DMS53 (cell line): ENCODE data around the gene ATG16L1.

ENCODE experiments used
- DNase-seq: peaks from one replicate; lab custom pipeline; 2025; lab: John Stamatoyannopoulos, UW

The ATG16L1 gene

DNA sequence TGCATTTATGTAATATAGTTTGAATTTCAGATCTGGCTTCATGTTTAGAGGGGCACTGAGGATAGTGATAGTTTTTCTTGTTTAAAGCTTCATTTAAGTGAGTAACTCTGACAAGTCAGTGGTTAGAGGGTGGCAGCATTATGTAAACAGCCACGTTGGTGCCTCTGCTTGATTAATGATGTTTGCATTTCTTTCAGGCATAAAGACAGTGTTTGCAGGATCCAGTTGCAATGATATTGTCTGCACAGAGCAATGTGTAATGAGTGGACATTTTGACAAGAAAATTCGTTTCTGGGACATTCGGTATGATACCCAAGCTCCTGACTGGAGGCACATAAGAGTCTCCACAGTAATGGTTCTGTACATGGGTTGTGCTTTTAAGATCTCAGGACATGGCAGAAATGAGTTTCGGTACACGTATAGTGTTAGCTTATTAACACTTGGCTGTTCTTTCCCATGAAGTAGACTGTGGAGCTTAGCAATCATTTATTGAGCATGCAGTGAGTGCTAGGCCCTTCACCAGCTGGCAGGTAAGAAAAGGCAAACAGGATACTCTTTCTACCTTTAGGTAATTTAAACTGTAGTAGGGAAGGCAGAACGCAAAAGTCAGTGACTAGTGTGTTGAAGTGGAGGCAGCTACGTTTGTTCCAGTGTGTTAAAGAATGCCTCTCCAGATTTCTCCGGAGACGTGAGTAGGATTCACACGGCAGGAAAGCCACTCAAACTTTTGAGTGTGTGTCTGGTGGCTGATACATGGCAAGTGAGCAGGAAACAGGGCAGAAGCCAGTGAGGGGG lies 38.8 kb downstream of the ATG16L1 start:
- DNase-seq, result peak; percentile 80

DNA sequence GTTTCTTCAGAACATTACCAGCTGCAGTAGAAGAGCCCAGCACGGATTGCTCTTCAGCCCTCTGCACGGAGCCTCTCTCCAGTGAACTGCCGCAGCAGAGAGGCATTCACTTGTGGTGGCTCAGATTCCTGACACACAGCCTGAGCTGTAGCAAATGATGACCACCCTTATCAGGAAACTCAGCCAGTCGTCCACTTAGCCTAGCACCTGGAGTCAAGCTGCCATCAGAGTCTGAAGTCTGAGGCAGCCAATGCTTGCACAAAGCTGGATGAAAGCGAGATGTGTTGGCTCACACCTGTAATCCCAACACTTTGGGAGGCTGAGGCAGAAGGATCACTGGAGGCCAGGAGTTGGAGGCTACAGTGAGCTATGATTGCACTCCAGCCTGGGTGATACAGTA lies 44.4 kb downstream of the ATG16L1 start:
- no peak for DNase-seq

DNA sequence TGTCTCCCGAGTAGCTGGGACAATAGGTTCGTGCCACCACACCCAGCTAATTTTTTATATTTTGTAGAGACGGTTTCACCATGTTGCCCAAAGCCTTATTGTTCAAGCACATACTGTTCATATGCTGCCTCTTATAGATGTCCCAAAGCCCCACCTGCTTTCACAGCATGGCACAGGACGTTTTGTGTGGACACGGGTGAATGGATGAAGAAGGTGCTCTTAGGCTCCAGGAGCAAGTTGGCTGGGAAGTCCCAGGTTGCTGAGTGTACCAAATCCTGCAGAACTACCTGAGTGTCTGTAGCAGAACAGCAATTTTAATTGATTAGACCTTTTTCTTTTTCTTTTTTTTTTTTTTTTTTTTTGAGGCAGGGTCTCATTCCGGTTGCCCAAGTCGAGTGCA lies 45.6 kb downstream of the ATG16L1 start:
- DNase-seq, result no peak

DNA sequence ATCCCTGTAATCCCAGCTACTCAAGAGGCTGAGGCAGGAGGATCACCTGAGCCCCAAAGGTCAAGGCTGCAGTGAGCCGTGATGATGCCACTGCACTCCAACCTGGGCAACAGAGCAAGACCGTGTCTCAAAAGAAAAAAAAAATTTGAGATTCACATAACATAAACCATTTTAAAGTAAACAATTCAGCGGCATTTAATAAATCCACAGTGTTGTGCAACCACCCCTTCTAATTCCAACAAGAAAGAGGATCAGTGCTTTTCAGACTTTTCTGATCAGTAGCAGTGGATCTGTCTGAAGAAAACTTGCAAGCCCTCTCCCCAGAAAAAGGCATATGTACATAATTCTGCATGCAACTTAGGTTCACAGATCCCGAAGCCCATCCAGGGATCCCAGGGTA lies 48.9 kb downstream of the ATG16L1 start:
- DNase-seq, result no peak

DNA sequence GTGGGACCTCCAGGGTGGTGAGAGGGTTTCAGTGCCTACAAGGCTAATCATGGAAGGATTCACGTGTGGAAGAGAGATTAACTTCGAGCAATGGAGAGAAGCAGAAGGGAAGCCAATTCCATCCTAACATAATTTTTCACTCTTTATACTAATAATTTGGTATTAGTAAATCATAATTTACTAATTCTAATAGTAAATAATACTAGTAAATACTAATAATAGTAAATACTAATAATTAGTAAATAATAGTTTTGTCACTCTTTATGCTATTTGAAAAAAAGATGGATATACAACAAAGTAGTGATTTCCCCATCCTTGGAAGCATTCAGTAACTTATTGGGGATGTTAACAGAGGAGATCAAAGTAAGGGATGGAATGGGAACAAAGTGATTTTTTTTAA lies 49.8 kb downstream of the ATG16L1 start:
- no peak for DNase-seq

DNA sequence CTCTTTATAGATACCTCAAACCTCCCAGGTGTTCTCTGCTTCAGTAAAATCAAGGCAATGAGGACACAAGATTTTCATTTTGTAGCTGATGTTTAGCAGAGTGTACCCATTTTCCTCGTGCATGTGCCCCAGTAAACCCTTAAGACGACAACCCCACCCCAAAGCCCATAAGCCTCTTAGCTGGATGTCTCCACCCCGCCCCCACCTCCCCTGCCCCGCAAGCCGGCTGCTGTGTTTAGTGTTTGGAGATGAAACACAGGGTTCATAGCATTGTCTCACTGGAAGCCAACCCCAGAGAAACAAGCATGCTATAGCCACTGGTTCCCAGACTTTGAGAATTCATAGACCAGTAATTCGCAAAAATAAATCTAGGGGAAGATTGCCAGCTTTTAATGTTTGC lies 50.3 kb downstream of the ATG16L1 start:
- DNase-seq, result no peak

DNA sequence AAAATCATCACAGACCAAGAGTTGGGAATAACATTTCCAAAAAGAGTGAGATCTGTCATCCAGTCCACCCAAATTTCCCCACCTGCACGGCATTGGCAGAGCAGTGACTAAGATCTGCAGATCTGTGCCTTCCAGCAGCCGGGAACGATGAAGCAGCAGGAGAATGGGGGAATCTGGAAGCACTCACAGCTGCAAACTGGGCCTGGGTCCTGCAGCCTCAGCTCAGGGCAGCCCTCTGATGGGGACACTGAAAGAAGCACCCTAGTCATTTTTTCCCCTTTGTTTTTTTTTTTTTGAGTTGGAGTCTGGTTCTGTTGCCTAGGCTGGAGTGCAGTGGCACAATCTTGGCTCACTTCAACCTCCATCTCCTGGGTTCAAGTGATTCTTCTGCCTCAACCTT lies 51.8 kb downstream of the ATG16L1 start:
- DNase-seq, result no peak

DNA sequence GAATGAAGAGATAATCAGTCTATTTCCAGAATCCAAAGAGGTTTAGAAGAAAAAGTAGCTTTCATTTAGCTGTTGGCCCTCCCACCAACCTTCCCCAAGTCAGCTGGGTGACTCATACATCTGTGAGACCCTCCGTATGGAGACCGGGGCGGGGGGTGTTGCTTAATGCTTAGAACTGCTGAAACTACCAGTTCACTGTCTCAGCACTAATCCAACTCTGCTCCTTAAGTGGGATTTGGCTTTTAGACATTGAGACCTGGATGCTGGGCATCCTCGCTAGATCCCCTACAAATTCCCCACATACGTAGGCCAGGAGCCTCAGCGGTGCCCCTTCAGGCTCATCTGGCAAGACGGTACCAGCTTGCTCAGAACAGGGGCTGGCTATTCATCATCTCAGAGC lies 56.1 kb downstream of the ATG16L1 start, which contains the start of gene SAG:
Gene SAG (plus strand): TSS at position 252 of the 400 bp plus-strand sequence. CDS start 1,374 bp downstream, outside the sequence.
- DNase-seq, result no peak

DNA sequence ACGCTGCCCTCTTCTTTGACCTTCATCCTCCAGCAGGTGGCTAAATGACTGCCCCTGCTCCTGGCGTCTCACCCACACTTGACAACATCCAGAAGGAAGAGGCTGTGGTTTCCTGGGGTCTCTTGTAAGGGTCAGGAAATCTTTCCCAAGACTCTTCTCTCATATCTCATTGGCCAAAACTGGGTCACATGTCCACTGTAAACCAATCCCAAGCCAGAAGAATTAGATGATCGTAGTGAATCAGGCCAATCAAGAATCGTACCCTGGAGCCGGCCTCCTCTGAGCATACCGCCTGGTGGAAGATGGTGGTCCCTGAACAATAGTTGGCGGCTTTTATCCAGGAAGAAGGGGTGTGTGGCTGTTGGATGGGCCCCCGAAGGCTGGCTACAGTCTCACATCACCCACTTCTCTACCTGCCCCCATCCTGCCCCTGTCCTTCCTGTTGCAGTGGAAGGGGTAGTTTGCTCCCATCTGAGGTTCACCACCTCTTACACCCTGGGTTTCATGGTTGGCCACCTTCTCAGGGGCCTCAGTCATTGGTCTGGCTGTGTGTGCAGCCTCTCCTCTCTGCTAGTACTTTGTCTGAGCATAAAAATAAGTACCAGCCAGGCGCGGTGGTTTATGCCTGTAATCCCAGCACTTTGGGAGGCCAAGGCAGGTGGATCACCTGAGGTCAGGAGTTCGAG lies 59.9 kb downstream of the ATG16L1 start:
- DNase-seq, result no peak

DNA sequence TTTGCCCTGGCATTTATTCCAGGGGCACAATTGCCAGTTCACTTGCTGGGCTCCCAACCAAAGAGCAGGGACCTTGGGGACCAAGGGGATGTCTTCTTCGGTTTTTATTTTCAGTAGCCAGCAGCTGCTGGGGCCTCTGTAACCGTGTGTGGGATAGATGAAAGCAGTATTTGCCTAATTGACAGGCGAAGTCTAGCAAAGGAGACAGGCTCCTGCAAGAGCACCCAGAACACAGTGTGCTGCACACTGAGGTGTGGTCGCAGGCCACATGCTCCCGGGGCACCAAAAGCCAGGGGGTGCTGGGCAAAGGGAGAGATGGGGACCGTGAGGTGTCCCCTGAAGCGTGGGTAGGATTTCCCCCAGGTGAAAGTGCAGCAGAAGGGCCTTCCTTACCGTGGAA lies 61.4 kb downstream of the ATG16L1 start:
- DNase-seq, result no peak

DNA sequence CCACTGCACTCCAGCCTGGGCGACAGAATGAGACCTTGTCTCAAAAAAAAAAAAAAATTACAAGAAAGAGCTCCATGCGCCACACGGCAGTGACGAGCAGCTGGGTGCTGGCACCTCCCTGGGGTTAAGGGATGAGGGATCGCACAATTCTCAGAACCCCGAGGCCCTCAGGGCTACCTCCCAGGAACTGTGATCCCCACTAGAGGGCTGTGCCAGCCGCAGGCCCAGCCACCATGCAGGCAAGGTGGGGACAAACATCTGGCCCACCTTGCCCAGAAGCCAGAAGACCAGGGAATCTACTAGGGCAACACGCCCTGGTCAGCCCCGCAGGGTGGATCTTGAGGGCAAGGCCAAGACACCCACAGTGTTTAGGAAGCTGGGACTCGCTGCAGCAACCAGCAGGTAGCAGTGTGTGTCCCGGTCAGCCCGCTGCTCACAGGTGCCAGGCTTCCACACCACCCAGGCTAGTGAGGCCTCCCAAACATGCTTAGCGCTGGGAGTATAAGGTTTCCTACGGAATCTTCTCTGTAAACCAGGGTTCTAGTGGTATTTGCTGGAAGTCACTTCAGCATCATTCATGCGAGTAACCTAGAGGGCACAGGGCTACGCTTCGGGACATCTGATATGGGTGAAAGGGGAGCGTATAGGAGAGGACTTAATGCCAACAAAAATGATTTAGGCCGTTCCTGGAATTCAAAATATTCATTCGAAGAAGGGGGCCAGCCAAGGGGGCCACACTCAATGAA lies 62.9 kb downstream of the ATG16L1 start:
- no peak for DNase-seq

DNA sequence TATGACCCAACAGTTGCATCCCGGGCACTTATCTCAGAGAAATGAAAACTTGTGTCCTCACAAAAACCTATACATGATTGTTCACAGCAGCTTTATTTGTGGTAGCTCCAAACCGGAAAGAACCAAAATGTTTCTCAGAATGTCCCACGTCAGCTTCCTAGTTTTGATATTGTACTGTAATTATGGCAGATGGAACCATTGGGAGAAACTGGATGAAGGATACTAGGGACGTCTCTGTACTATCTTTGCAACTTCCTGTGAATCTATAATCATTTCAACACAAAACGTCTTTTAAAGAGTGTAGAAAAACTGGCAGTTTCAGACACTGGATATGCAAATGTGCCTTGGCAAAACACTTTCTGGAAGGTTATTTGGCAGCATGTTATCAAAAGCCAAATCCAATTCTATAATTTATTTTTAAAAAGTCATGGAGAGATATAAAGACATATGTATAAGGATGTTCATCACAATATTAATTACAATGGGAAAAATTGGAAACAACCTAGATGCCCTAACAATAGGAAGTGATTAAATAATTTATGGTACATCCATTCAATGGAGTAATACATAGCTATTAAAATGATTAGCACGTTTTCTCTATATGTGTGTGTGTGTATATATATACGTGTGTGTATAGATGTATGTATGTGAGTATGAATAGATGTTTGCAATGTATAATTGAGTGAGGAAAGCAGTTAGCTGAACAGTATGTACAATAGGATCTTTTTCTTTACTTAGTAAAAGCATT lies 65.9 kb downstream of the ATG16L1 start:
- DNase-seq, result no peak

DNA sequence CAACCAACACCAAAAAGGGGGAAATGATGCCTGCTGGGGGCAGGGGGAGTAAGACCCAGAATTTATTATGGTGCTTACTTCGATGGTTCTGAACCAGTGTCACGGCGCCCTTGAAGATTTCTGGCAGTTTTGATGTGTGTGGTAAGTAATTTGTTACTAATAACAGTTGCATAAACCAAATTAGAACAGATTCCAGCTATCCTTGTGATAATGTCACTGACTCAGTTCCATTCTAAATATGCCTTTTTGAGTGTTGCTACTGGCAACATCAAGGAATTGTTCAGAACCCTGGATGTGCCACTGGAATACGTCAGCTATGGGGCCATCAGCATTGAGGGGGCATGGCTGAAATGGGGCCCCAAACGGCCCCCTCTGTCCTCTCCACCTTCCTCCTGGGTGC lies 67.8 kb downstream of the ATG16L1 start:
- DNase-seq, result no peak

DNA sequence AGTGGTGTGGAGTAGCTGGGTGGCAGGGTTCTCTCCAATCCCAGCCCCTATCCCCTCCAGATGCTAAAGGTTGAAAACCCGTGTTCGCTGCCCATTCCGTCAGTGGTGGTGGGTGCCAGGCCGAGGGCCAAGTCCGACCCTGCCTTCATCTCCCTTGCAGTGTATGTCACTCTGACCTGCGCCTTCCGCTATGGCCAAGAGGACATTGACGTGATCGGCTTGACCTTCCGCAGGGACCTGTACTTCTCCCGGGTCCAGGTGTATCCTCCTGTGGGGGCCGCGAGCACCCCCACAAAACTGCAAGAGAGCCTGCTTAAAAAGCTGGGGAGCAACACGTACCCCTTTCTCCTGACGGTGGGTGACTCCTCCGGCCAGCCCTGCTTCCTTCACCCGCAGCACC lies 69.0 kb downstream of the ATG16L1 start:
- no peak for DNase-seq

DNA sequence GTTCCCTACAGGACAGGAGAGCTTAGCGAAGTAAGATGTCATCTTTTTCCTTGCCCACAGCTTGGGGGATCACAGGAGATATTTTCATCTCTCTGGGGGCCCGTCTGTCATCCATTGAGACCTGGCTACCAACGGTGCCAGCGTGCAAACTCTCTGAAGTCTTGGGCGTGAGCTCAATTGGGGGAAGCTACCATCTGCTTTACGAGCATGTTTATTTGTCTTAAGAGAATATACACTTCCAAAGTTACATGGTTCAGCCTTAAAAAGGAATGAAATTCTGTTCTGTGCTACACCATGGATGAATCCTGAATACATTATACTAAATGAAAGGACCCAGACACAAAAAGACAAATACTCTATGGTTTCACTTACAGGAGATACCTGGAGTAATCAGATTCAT lies 69.7 kb downstream of the ATG16L1 start:
- no peak for DNase-seq

DNA sequence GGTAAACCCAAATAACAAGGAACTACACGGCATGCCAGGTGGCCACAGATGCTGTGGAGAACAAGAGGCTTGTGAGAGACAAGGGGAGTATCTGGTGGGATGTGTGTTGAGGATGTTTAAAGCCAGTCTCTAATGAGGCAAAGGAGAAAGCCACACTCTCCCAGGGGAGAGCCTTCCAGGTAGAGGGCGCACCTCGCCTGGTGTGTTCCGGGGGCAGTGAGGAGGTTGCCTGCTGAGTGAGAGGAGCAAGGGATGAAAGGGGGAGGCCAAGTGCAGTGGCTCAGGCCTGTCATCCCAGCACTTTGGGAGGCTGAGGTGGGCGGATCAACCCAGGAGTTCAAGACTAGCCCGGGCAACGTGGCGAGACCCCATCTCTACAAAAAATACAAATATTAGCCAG lies 72.4 kb downstream of the ATG16L1 start:
- DNase-seq, result no peak

DNA sequence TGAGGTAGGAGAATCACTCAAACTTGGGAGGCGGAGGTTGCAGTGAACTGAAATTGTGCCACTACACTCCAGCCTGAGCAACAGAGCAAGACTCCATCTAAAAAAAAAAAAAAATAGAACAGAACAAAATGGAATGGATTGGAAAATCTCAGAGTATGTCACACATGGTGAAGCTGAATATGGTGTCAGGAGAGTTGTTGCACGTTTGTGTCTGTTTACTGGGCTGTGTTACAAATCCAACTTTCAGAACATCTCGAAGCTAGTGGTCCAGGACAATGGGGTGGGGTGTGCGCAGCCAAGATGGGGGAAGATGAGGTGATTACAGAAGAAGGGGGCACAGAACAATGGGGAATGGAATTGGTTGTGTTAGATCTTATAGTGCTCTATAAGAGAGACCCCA lies 73.8 kb downstream of the ATG16L1 start:
- DNase-seq, result no peak

DNA sequence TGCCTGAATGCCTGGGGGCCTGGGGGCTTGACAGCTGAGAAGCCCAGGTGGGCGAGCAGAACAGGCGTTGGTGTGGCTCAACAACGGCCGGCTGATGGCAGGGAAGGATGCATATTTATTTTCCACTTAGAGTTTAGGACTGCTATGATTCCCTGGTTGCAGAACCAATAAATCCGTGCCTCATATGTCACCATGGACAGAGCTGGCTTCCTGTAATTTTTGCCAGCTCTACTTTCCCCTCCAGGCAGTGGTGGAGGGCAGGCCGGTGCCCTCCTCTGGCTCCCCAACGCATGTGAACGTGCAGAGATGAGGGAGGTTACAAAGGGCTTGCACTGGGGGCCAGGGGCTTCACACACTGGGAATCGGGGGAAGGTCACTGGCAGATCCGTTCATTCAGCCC lies 74.3 kb downstream of the ATG16L1 start:
- no peak for DNase-seq

DNA sequence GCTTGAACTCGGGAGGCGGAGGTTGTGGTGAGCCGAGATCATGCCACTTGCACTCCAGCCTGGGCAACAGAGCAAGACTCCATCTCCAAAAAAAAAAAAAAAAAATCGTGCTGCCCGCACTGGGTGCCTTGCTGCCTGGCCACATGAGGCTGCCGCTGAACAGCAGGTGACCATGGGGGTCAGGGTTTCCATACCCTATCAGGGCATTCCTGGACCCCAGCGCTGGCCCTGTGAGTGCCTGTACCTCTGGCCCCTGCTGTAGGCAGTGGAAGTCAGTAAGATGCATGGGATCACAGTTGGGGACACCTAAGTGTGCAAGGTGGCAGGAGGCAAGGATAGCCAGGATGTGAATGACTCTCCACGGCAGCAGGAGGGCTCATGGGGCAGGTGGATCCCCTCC lies 75.0 kb downstream of the ATG16L1 start:
- DNase-seq, result no peak

DNA sequence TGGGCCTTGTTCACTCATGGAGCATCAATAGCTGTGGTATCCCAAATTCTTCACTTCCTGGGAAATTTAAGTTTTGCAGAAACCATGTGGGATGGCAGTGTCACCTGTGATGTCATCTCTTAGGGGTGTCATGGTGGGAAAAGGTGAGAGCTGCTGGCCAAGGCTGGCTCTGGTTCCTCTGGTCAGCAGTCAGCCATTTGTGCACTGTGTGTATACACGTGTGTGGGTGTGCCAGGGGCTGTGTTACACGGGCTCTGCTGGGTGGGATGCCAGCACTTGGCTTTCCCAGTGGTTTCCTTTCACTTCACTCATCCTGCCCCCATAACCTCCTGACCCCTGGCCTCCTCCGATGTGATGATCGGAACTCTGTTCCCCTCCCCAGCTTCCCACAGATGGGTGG lies 77.4 kb downstream of the ATG16L1 start:
- DNase-seq, result no peak

DNA sequence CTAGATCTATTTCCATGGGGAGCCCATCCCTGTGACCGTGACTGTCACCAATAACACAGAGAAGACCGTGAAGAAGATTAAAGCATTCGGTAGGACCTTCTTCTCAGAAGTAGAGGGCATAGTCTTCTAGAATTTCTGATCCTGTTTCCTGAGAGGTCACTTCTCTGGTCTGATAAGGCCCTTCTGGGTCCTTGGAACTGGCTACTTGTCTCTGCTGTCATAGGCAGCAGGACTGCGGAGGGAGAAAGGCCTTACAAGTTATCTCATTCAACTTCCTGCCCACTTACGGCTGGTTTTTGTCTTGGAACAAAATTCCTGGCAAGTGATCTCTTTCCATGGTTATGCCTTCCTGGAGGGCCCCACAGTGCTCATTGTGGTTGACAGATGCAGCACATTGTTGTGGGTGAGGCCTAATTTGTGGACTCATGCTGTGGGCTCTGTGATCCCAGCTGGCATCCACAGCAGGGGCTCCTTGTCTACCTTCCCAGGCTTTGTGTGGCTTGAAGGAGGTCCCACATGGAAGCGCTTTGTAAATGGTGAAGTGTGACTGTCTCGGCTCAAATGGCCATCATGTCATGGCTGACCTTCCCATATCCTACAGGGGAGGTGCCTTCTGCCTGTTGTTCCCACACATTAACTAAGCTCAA lies 78.1 kb downstream of the ATG16L1 start:
- DNase-seq, result no peak

DNA sequence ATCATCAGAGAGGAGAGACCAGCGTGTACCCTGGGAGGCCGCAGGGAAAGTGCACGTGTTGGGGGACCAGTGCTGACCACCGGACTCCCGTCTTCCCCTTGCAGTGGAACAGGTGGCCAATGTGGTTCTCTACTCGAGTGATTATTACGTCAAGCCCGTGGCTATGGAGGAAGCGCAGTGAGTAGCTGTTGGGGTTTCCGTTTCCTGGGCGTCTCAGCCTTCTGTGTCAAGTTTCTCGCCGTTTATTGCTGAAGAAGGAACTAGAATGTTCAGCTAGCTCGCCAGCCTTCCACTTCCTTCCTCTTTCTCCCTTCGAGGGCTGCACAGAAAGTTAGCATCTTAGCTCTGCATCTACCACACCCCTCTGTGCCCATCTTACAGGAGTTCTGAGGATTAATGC lies 80.1 kb downstream of the ATG16L1 start:
- no peak for DNase-seq
